Tibial nerve (tissue), 4 donors: ENCODE data around the gene SIVA1. TPM values are rescaled to one million over a fixed set of nuclear protein-coding genes. Genes with fewer than 3 reads are reported as not detected.
"Not testable (repeated sequence)": the region's sequence is repeated elsewhere in the genome, so short reads cannot be mapped to it uniquely, and the experiment has no call there.

Experiments used
- DNase-seq, 2 donors: peaks; one replicate each; pipeline ENCODE4 v3.0.0-alpha.2; 2019; ENCODE audit warnings: low spot score in 2 of 2
- H3K27ac ChIP-seq, 4 donors: fragments of 200-600 bp; sonication (generic) in 3 of 4; one replicate each; pipeline ENCODE4 v1.5.1; 2017 to 2019; ENCODE audit warnings: mild to moderate bottlenecking in 1 of 4
- H3K27me3 ChIP-seq, 2 donors: fragments of 200-600 bp; sonication (generic) in 1 of 2; one replicate each; pipeline versions ENCODE4 v1.5.1 to v1.6.0; 2017 to 2019
- H3K36me3 ChIP-seq, 3 donors: fragments of 200-600 bp; sonication (generic); one replicate each; pipeline ENCODE4 v1.5.1; 2018 to 2019
- H3K4me1 ChIP-seq, 4 donors: fragments of 200-600 bp; sonication (generic) in 3 of 4; one replicate each; pipeline ENCODE4 v1.5.1; 2017 to 2019
- H3K4me3 ChIP-seq, 4 donors: fragments of 200-600 bp; sonication (generic) in 3 of 4; one replicate each; pipeline ENCODE4 v1.5.1; 2017 to 2019; ENCODE audit warnings: mild to moderate bottlenecking in 1 of 4, moderate library complexity in 1 of 4
- H3K9me3 ChIP-seq, 4 donors: fragments of 200-600 bp; sonication (generic) in 3 of 4; one replicate each; pipeline ENCODE4 v1.5.1; 2017 to 2019
- CTCF ChIP-seq, 5 experiments: fragments of 200-600 bp in 3 of 5; fragments of 450-650 bp in 2 of 5; sonication (generic) in 3 of 5; IDR thresholded peaks; one replicate each; pipeline ENCODE4 v1.5.1; 2016 to 2019; ENCODE audit warnings: antibody characterized with exemption in 5 of 5, mild to moderate bottlenecking in 3 of 5, moderate library complexity in 2 of 5
- EP300 ChIP-seq, 2 donors: sonication (generic); formaldehyde crosslinking; IDR thresholded peaks; one replicate each; pipeline ENCODE4 v1.6.1; 2017; ENCODE audit warnings: antibody characterized with exemption in 2 of 2, mild to moderate bottlenecking in 1 of 2
- POLR2A ChIP-seq, 2 donors: fragments of 450-650 bp; IDR thresholded peaks; one replicate each; pipeline ENCODE4 v1.6.1; 2017; ENCODE audit warnings: antibody characterized with exemption in 2 of 2, mild to moderate bottlenecking in 2 of 2, moderate library complexity in 2 of 2
- WGBS, 2 donors: methylation state at CpG; one replicate each; pipeline ENCODE4 v1.1.5; 2018; 5-methylcytosine and 5-hydroxymethylcytosine counted together
- total RNA-seq, 4 donors: library from RNA; depleted of rRNA; stranded (reverse); fragments of >200 nt; gene quantifications; one replicate each; pipeline ENCODE4 v1.1.0, GENCODE V29; 2016

The SIVA1 gene
- total RNA-seq, 4 donors from 2014 or later, result 260 to 422 (median 378) TPM

DNA sequence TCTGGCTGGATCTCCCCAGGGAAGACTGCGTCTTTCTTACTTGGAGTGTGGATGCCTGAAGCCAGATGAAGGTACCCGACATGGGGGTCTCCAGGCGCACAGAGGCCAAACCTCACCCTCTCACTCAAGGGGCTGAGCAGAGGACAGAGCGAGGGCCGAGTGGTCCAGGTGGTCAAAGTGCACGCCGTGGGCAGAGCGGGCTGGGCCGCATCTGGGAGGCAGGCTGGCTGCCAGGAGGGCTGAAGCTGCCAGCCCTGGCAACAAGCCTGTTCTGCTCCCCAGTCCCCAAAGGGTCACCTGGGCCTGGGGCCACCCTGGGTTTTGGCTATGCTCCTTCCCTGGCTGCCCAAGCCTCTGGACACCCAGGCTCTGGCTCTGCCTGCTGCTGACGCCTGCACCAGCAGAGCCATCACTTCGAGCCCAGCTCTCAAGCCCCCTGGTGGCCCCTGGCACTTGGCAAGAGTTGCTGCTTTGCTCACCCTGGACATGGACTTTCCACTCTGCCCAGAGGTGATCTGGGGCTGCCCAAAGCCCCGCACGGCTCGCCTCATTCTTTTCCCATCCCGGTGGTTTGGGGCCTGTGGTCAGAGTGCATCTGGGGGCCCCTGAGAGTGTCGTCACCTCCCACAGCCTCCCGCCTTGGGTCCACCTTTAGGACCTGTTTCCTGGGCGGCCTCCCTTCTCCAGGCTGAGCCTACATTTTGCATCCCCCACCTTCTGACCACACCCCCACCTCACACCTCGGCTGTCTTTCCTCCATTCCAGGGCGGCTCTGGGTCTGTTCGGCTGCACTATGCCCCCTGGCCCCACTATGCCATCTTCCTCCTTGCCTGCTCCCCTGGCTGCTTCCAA, 26.1 kb upstream of the SIVA1 start:
- TF ChIP-seq EP300 (IDR thresholded peaks at IDR 0.05) (no peak), CTCF (IDR thresholded peaks at IDR 0.05) (no peak), POLR2A (IDR thresholded peaks at IDR 0.05) (no peak)
- Histone ChIP-seq H3K36me3 (peaks cover 0 to 2% (median 0%) of the 10 kb centered on the region in 3 donors), H3K4me3 (no peak overlapping the region), H3K27ac (no peak overlapping the region), H3K27me3 (no peaks in the 10 kb centered on the region), H3K4me1 (peaks cover 0 to 54% (median 40%) of the 10 kb centered on the region in 4 donors), H3K9me3 (no peaks in the 10 kb centered on the region)
- no peak for DNase-seq
- 65 to 67% methylated on average over 15 to 20 of the region's 21 CpGs for WGBS, 2 donors

- WGBS, 2 donors, result 85 to 88% methylated on average over 10 to 14 of the region's 17 CpGs
These were observed 24.3 kb upstream of the SIVA1 start for GRCh38 chr14:104728631-104729030.

DNA sequence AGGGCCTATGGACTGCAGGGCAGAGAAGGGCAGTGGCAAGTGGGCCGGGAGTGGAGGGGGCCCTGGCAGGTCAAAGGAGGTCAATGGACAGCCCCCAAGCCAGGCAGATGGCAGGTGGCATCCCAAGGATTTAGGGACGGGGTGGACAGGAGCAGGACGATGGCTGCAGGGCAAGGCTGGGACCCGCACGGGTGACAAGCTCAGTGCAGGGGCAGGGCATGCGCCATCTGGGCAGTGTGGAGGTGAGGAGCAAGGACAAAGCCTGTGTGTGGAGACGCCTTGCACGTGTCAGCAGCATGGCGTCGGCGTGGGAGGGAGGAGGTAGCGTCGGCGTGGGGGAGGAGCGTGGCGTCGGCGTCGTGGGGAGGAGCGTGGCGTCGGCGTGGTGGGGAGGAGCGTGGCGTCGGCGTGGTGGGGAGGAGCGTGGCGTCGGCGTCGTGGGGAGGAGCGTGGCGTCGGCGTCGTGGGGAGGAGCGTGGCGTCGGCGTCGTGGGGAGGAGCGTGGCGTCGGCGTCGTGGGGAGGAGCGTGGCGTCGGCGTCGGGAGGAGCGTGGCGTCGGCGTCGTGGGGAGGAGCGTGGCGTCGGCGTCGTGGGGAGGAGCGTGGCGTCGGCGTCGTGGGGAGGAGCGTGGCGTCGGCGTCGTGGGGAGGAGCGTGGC, 23.6 kb upstream of the SIVA1 start:
- not testable (repeated sequence) for H3K27me3 ChIP-seq, H3K9me3 ChIP-seq, H3K36me3 ChIP-seq, H3K27ac ChIP-seq, H3K4me3 ChIP-seq, DNase-seq
- 92 to 93% methylated on average over 47 to 60 of the region's 73 CpGs for WGBS, 2 donors
- peaks cover 0 to 49% (median 33%) of the 10 kb centered on the region in 4 donors for H3K4me1 ChIP-seq

More at GRCh38 chr14:104728631-104729030, 24.3 kb upstream of the SIVA1 start:
- no peak for DNase-seq
- no peaks in the 10 kb centered on the region for H3K9me3 ChIP-seq
- no peak overlapping the region for H3K27ac ChIP-seq
- H3K27me3 ChIP-seq, result no peaks in the 10 kb centered on the region
- TF ChIP-seq EP300 (IDR thresholded peaks at IDR 0.05), result no peak
- no peak for TF ChIP-seq CTCF (IDR thresholded peaks at IDR 0.05)
- no peak for TF ChIP-seq POLR2A (IDR thresholded peaks at IDR 0.05)
- H3K4me1 ChIP-seq, result peaks cover 0 to 54% (median 35%) of the 10 kb centered on the region in 4 donors
- H3K36me3 ChIP-seq, result no peaks in the 10 kb centered on the region
- H3K4me3 ChIP-seq, result no peak overlapping the region

GRCh38 chr14:104729835-104730181, 23.1 kb upstream of the SIVA1 start:
- H3K27me3 ChIP-seq, result no peaks in the 10 kb centered on the region
- DNase-seq, result no peak
- H3K4me3 ChIP-seq, result no peak overlapping the region
- no peaks in the 10 kb centered on the region for H3K9me3 ChIP-seq
- H3K4me1 ChIP-seq, result peaks cover 0 to 48% (median 30%) of the 10 kb centered on the region in 4 donors
- 84 to 89% methylated on average over 16 of the region's 16 CpGs for WGBS, 2 donors
- TF ChIP-seq CTCF (IDR thresholded peaks at IDR 0.05) (no peak), POLR2A (IDR thresholded peaks at IDR 0.05) (no peak), EP300 (IDR thresholded peaks at IDR 0.05) (no peak)
- no peaks in the 10 kb centered on the region for H3K36me3 ChIP-seq
- no peak overlapping the region for H3K27ac ChIP-seq

DNA sequence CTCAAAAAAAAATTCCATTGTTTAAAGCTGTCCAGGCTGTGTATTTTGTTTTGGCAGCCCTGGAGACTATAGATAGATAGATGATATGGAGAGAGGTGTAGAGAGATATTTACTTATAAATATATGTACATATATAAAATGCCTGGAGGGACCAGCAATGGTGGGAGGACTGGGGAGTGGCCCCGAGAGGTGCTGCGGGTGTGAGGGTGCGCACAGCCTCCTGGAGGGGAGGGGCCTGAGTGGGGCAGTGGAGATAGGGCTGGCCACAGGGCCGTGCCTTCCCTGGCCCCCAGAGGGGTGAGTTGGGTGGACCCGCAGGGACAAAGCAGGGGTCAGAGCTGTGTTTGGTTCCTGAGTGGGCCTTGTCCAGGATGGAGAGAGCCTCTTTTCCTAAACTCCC, 22.5 kb upstream of the SIVA1 start:
- Histone ChIP-seq H3K27me3 (no peaks in the 10 kb centered on the region), H3K27ac (no peak overlapping the region), H3K9me3 (no peaks in the 10 kb centered on the region), H3K4me1 (peaks cover 0 to 48% (median 30%) of the 10 kb centered on the region in 4 donors), H3K4me3 (no peak overlapping the region), H3K36me3 (no peaks in the 10 kb centered on the region)
- DNase-seq, result no peak
- 70 to 82% methylated on average over 5 of the region's 5 CpGs for WGBS, 2 donors
- TF ChIP-seq POLR2A (IDR thresholded peaks at IDR 0.05) (no peak), CTCF (IDR thresholded peaks at IDR 0.05) (no peak), EP300 (IDR thresholded peaks at IDR 0.05) (no peak)
